Activated B cell treated with CpG ODN at 0.5 μM for 24 hours (primary cell): ENCODE measurements around the gene CDK14. TPM values are rescaled to one million over a fixed set of nuclear protein-coding genes. Genes with fewer than 3 reads are reported as not detected.

Experiments
- ATAC-seq: fragments of 200-7000 bp; cut with Tn5 transposase; one replicate; pipeline ENCODE4 v1.10.0; 2021; ENCODE audit warnings: low read depth, mild to moderate bottlenecking, moderate library complexity
- CTCF ChIA-PET: fragments of 350-600 bp; sonication (Branson Sonifier 250); formaldehyde crosslinking; loops from one replicate; lab custom pipeline; 2021; ENCODE audit warnings: antibody characterized with exemption; lab: Charles Lee
- POLR2A ChIA-PET: fragments of 350-600 bp; sonication (Branson Sonifier 250); formaldehyde crosslinking; loops from one replicate; lab custom pipeline; 2021; ENCODE audit warnings: antibody characterized with exemption; lab: Charles Lee
- DNase-seq: peaks from one replicate; pipeline ENCODE4 v3.0.0; 2022
- H3K27ac Mint-ChIP-seq: one replicate; pipeline ENCODE4 v1.8.0; 2020; ENCODE audit warnings: mixed read lengths
- H3K27me3 Mint-ChIP-seq: one replicate; pipeline ENCODE4 v1.8.0; 2021; ENCODE audit warnings: mixed read lengths
- H3K36me3 Mint-ChIP-seq: one replicate; pipeline ENCODE4 v1.8.0; 2021; ENCODE audit warnings: low read depth, mixed read lengths
- H3K4me1 Mint-ChIP-seq: one replicate; pipeline ENCODE4 v1.8.0; 2021; ENCODE audit warnings: mixed read lengths
- H3K4me3 Mint-ChIP-seq: one replicate; pipeline ENCODE4 v1.8.0; 2020; ENCODE audit warnings: mild to moderate bottlenecking, mixed read lengths
- H3K9me3 Mint-ChIP-seq: one replicate; pipeline ENCODE4 v1.8.0; 2020; ENCODE audit warnings: mixed read lengths
- intact Hi-C: fragments of 100-400 bp; cut with micrococcal nuclease; formaldehyde crosslinking; loops from one replicate; pipeline ENCODE4 v1.15.1; 2024
- total RNA-seq: library from RNA; stranded (reverse); gene quantifications from 2 replicates; pipeline ENCODE4 v1.2.3, GENCODE V29; 2022
- TF ChIP-seq, protein P1 (sequence below): fragments of 200-600 bp; IDR thresholded peaks from one replicate; pipeline ENCODE4 v1.8.0; 2022; ENCODE audit warnings: antibody characterized with exemption, mild to moderate bottlenecking

Gene CDK14
- total RNA-seq, 1 donor from 2014 or later: 140 TPM

GRCh38 chr7:91182819-91183764 lies 587.0 kb downstream of the CDK14 start:
- Mint-ChIP-seq H3K4me1 (no peaks in the 10 kb centered on the region), H3K27ac (no peak overlapping the region), H3K4me3 (no peak overlapping the region), H3K36me3 (peaks cover 20% of the 10 kb centered on the region), H3K9me3 (no peaks in the 10 kb centered on the region), H3K27me3 (no peaks in the 10 kb centered on the region)
- ATAC-seq: no peak
- TF ChIP-seq, protein P1, sequence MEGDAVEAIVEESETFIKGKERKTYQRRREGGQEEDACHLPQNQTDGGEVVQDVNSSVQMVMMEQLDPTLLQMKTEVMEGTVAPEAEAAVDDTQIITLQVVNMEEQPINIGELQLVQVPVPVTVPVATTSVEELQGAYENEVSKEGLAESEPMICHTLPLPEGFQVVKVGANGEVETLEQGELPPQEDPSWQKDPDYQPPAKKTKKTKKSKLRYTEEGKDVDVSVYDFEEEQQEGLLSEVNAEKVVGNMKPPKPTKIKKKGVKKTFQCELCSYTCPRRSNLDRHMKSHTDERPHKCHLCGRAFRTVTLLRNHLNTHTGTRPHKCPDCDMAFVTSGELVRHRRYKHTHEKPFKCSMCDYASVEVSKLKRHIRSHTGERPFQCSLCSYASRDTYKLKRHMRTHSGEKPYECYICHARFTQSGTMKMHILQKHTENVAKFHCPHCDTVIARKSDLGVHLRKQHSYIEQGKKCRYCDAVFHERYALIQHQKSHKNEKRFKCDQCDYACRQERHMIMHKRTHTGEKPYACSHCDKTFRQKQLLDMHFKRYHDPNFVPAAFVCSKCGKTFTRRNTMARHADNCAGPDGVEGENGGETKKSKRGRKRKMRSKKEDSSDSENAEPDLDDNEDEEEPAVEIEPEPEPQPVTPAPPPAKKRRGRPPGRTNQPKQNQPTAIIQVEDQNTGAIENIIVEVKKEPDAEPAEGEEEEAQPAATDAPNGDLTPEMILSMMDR: no peak
- intact Hi-C loops: no loop called here
- POLR2A ChIA-PET: interaction anchor here (0.7 kb wide), 1 partner anchor 67 kb away, joined by 3 read pairs; no protein-coding TSS in a partner anchor
- CTCF ChIA-PET: no interaction called here
- DNase-seq: no peak

DNA sequence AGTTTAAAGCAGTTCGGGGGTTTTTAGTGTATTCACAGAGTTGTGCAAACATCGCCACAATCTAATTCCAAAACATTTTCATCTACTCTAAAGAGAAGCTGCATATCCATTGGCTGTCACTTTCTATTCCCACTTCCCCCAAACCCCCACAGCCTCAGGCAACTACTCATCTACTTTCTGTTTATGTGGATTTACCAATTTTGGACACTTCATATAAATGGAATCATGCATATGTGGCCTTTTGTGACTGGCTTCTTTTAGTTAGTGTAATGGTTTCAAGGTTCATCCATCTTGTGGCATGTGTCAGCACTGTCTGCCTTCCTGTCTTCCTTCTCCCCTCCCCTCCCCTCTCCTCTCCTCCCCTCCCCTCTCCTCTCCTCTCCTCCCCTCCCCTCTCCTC lies 589.6 kb downstream of the CDK14 start:
- H3K4me1 Mint-ChIP-seq: no peaks in the 10 kb centered on the region
- H3K9me3 Mint-ChIP-seq: no peaks in the 10 kb centered on the region
- H3K4me3 Mint-ChIP-seq: no peak overlapping the region
- TF ChIP-seq, protein P1: no peak
- peaks cover 23% of the 10 kb centered on the region for H3K36me3 Mint-ChIP-seq
- no peaks in the 10 kb centered on the region for H3K27me3 Mint-ChIP-seq
- DNase-seq: no peak
- ChIA-PET POLR2A (no interaction called here), CTCF (no interaction called here)
- intact Hi-C loops: no loop called here
- ATAC-seq: no peak
- H3K27ac Mint-ChIP-seq: no peak overlapping the region

GRCh38 chr7:91187061-91187460 lies 590.9 kb downstream of the CDK14 start:
- Mint-ChIP-seq H3K36me3 (peaks cover 29% of the 10 kb centered on the region), H3K4me1 (no peaks in the 10 kb centered on the region), H3K4me3 (no peak overlapping the region), H3K27ac (no peak overlapping the region), H3K9me3 (no peaks in the 10 kb centered on the region), H3K27me3 (no peaks in the 10 kb centered on the region)
- CTCF ChIA-PET: no interaction called here
- ATAC-seq (no peak), DNase-seq (no peak)
- intact Hi-C loops: no loop called here
- POLR2A ChIA-PET: no interaction called here
- TF ChIP-seq, protein P1: no peak

GRCh38 chr7:91191771-91192170 lies 595.6 kb downstream of the CDK14 start:
- ChIA-PET CTCF (no interaction called here), POLR2A (no interaction called here)
- no peak overlapping the region for H3K27ac Mint-ChIP-seq
- no peaks in the 10 kb centered on the region for H3K4me1 Mint-ChIP-seq
- H3K4me3 Mint-ChIP-seq: no peak overlapping the region
- peaks cover 34% of the 10 kb centered on the region for H3K36me3 Mint-ChIP-seq
- no peaks in the 10 kb centered on the region for H3K27me3 Mint-ChIP-seq
- intact Hi-C loops: loop anchor here (10.0 kb wide), 1 partner anchor 47 kb away; no protein-coding TSS in a partner anchor
- TF ChIP-seq, protein P1: no peak
- no peak for DNase-seq
- ATAC-seq: no peak
- H3K9me3 Mint-ChIP-seq: no peaks in the 10 kb centered on the region

- H3K9me3 Mint-ChIP-seq: no peaks in the 10 kb centered on the region
- DNase-seq (no peak), ATAC-seq (no peak)
- no peak overlapping the region for H3K4me3 Mint-ChIP-seq
- POLR2A ChIA-PET: no interaction called here
- no peaks in the 10 kb centered on the region for H3K27me3 Mint-ChIP-seq
- no peaks in the 10 kb centered on the region for H3K4me1 Mint-ChIP-seq
- TF ChIP-seq, protein P1: no peak
- H3K27ac Mint-ChIP-seq: no peak overlapping the region
- intact Hi-C loops: loop anchor here (10.0 kb wide), 1 partner anchor 48 kb away; no protein-coding TSS in a partner anchor
- H3K36me3 Mint-ChIP-seq: peaks cover 32% of the 10 kb centered on the region
- CTCF ChIA-PET: no interaction called here
Observed at GRCh38 chr7:91193141-91193540, 597.0 kb downstream of the CDK14 start.
